HG02973 (cell line): ENCODE measurements around the gene POLRMT.
"Not testable (repeated sequence)": the region's sequence is repeated elsewhere in the genome, so short reads cannot be mapped to it uniquely, and the experiment has no call there.

ENCODE experiments used
- ATAC-seq: cut with Tn5 transposase; IDR thresholded peaks from one replicate; pipeline ENCODE4 v1.9.1; 2021; ENCODE audit warnings: moderate library complexity; ENCODE audit not compliant: unreplicated experiment

Gene POLRMT

GRCh38 chr19:629961-630714, 3.2 kb downstream of the POLRMT start:
- ATAC-seq, result no peak

- not testable (repeated sequence) for ATAC-seq
Measured at GRCh38 chr19:629515-629914, 3.8 kb downstream of the POLRMT start.

- no peak for ATAC-seq
Measured at GRCh38 chr19:628168-628567, 5.2 kb downstream of the POLRMT start.

- ATAC-seq, result not testable (repeated sequence)
Measured at GRCh38 chr19:626566-626965, 6.8 kb downstream of the POLRMT start.

- no peak for ATAC-seq
Measured at GRCh38 chr19:625257-625656, 8.1 kb downstream of the POLRMT start.

- ATAC-seq, result no peak
Measured at GRCh38 chr19:624433-625109, 8.8 kb downstream of the POLRMT start.

GRCh38 chr19:623974-624373, 9.4 kb downstream of the POLRMT start:
- no peak for ATAC-seq

GRCh38 chr19:623175-623916, 10.0 kb downstream of the POLRMT start:
- ATAC-seq, result no peak

GRCh38 chr19:622666-623065, 10.7 kb downstream of the POLRMT start:
- no peak for ATAC-seq

- no peak for ATAC-seq
Measured at GRCh38 chr19:621819-622218, 11.5 kb downstream of the POLRMT start.

GRCh38 chr19:621191-621590, 12.1 kb downstream of the POLRMT start:
- ATAC-seq, result not testable (repeated sequence)

- no peak for ATAC-seq
Measured at GRCh38 chr19:620166-620862, 13.0 kb downstream of the POLRMT start.

GRCh38 chr19:619286-620002, 13.9 kb downstream of the POLRMT start:
- ATAC-seq, result no peak

GRCh38 chr19:618674-619285, 14.6 kb downstream of the POLRMT start:
- ATAC-seq, result no peak

GRCh38 chr19:618247-618619, 15.1 kb downstream of the POLRMT start:
- ATAC-seq, result no peak

- no peak for ATAC-seq
Measured at GRCh38 chr19:617551-618246, 15.6 kb downstream of the POLRMT start.

- ATAC-seq, result no peak
Measured at GRCh38 chr19:616747-617526, 16.4 kb downstream of the POLRMT start.

GRCh38 chr19:616062-616700, 17.2 kb downstream of the POLRMT start:
- no peak for ATAC-seq
